ENCODE data around the gene ASAP2. TPM values are rescaled to one million over a fixed set of nuclear protein-coding genes. Genes with fewer than 3 reads are reported as not detected.

ASAP2 gene
- polyA plus RNA-seq, 3 donors, result 0.08 to 1.1 (median 0.20) TPM

DNA sequence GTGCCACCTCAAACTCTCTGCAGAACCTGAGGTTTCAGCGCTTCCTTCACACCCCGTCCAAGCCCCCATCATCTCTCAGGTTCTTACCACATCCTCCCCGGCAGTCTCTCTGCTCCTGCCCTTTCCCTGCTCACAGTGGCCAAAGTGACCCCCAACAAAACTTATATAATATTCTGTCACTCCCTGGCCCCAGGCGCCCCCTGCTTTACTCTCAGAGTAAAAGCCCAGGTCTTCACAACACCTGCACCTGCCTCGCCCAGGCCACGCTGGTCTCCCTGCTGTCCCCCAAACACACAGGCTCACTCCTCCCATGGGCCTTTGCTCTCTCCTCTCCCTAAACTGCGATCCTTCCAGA, 210.3 kb downstream of the ASAP2 start:
- H3K79me2 ChIP-seq (ENCODE audit: insufficient read depth, low read length), result peaks cover 58% of the 10 kb centered on the region
- intact Hi-C loops (cut with micrococcal nuclease), result no loop called here
- no peaks in the 10 kb centered on the region for H3K9me3 Mint-ChIP-seq
- no peak overlapping the region for H3K9ac ChIP-seq (ENCODE audit: insufficient read depth, low read length, poor library complexity, severe bottlenecking)
- TF ChIP-seq CTCF (IDR thresholded peaks at IDR 0.05), result no peak
- 94% methylated on average over 7 of the region's 7 CpGs for WGBS (ENCODE audit: insufficient coverage)
- H3K4me1 Mint-ChIP-seq, result peaks cover 11% of the 10 kb centered on the region
- no peaks in the 10 kb centered on the region for H3K27me3 ChIP-seq (ENCODE audit: control insufficient read depth in 2 of 2, insufficient read depth in 2 of 2, low read length in 2 of 2)
- H3K4me3 Mint-ChIP-seq, result no peak overlapping the region
- no peak overlapping the region for H2AFZ ChIP-seq (ENCODE audit: insufficient read depth, low read depth, low read length, poor library complexity, severe bottlenecking)
- no peak overlapping the region for H3K4me3 ChIP-seq (replicated peaks in 1 of 3; ENCODE audit: low read depth in 2 of 3, low read length in 3 of 3)
- peaks cover 25% of the 10 kb centered on the region for H4K20me1 ChIP-seq (ENCODE audit: insufficient read depth, low read length)
- no peak overlapping the region for H3K27ac ChIP-seq (ENCODE audit: low read depth in 1 of 2, low read length in 2 of 2)
- H3K27ac Mint-ChIP-seq, result peak overlapping the region in 3 of 7 donors; percentile 12 to 30 (median 20)
- peaks cover 27 to 71% of the 10 kb centered on the region in 2 donors for H3K36me3 ChIP-seq (replicated peaks in 1 of 2; ENCODE audit: control insufficient read depth in 1 of 2, insufficient read depth in 2 of 2, low read length in 2 of 2)
- H3K36me3 Mint-ChIP-seq, result peaks cover 44 to 55% of the 10 kb centered on the region in 2 donors
- H3K9me3 ChIP-seq (replicated peaks in 1 of 2; ENCODE audit: control insufficient read depth in 1 of 2, insufficient read depth in 1 of 2, low read length in 2 of 2), result no peaks in the 10 kb centered on the region
- no peaks in the 10 kb centered on the region for H3K27me3 Mint-ChIP-seq (ENCODE audit: low read depth in 3 of 3)
- H3K4me2 ChIP-seq (replicated peaks; ENCODE audit: extremely low read depth, low read length, poor library complexity, severe bottlenecking), result no peak overlapping the region
- DNase-seq, result no peak
- H3K4me1 ChIP-seq (ENCODE audit: control insufficient read depth in 1 of 2, insufficient read depth in 2 of 2, low read length in 2 of 2), result peaks cover 4% of the 10 kb centered on the region in 2 donors

DNA sequence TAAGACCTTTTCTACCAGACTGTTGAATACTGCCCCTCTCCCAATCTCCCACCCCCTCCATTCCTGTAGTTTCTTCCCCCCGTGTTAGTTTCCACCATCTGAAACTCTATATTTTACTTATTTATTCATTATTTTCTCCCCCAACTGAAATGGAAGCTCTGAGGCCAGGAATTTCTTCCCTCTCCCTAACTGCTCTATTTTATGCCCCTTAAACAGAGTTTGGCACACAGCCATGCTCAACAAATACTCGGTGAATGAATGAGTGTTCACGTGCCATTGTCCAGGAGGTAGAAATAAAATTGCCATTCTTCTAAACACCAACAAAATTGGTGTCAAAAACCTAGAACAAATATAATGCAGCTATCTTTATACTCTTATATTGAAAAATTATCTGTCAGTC, 211.1 kb downstream of the ASAP2 start:
- intact Hi-C loops (cut with micrococcal nuclease), result no loop called here

More for the DNA sequence above, 211.1 kb downstream of the ASAP2 start:
- TF ChIP-seq CTCF (IDR thresholded peaks at IDR 0.05), result no peak
- Histone ChIP-seq H3K4me3 (replicated peaks in 1 of 3; ENCODE audit: low read depth in 2 of 3, low read length in 3 of 3) (no peak overlapping the region), H3K4me2 (replicated peaks; ENCODE audit: extremely low read depth, low read length, poor library complexity, severe bottlenecking) (no peak overlapping the region), H3K4me1 (ENCODE audit: control insufficient read depth in 1 of 2, insufficient read depth in 2 of 2, low read length in 2 of 2) (peaks cover 12% of the 10 kb centered on the region in 2 donors), H4K20me1 (ENCODE audit: insufficient read depth, low read length) (peaks cover 25% of the 10 kb centered on the region), H3K27ac (ENCODE audit: low read depth in 1 of 2, low read length in 2 of 2) (no peak overlapping the region), H3K27me3 (ENCODE audit: control insufficient read depth in 2 of 2, insufficient read depth in 2 of 2, low read length in 2 of 2) (no peaks in the 10 kb centered on the region), H2AFZ (ENCODE audit: insufficient read depth, low read depth, low read length, poor library complexity, severe bottlenecking) (no peak overlapping the region), H3K36me3 (replicated peaks in 1 of 2; ENCODE audit: control insufficient read depth in 1 of 2, insufficient read depth in 2 of 2, low read length in 2 of 2) (peaks cover 19 to 64% of the 10 kb centered on the region in 2 donors), H3K9me3 (replicated peaks in 1 of 2; ENCODE audit: control insufficient read depth in 1 of 2, insufficient read depth in 1 of 2, low read length in 2 of 2) (no peaks in the 10 kb centered on the region), H3K9ac (ENCODE audit: insufficient read depth, low read length, poor library complexity, severe bottlenecking) (no peak overlapping the region), H3K79me2 (ENCODE audit: insufficient read depth, low read length) (peaks cover 66% of the 10 kb centered on the region)
- Mint-ChIP-seq H3K36me3 (peaks cover 38 to 49% of the 10 kb centered on the region in 2 donors), H3K4me3 (no peak overlapping the region), H3K27me3 (ENCODE audit: low read depth in 3 of 3) (no peaks in the 10 kb centered on the region), H3K9me3 (no peaks in the 10 kb centered on the region), H3K4me1 (peaks cover 19% of the 10 kb centered on the region), H3K27ac (peak overlapping the region in 1 of 7 donors; percentile 58)
- DNase-seq, result no peak
- 100% methylated on average over 1 of the region's 3 CpGs for WGBS (ENCODE audit: insufficient coverage)

All from CD14-positive monocyte (primary cell).